Measurements from ENCODE around the gene KCNT1. TPM values are rescaled to one million over a fixed set of nuclear protein-coding genes. Genes with fewer than 3 reads are reported as not detected.

The KCNT1 gene
- total RNA-seq, 2 donors from 2014 or later, result under 0.01 TPM

DNA sequence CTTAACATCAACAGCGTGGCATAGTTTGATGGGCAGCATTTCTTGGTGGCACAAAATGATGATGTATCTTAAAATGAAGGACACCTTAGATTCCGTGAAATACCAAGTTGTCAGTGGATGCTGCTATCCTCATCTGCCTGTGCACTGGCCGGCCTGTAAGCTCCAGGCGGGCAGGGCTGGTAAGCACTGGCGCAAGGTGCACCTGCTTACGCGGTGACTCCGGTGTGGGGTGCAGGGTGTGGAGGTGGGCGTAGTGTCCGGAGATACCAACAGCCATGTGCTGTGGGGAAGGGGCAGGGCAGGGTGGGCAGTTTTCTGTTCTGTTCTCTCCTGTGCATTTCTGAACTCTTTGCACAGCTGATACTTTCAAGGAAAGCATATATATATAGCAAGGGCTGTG is 101.5 kb downstream of the KCNT1 start:
- WGBS, 2 donors, result 90 to 95% methylated on average over 10 of the region's 10 CpGs
- ATAC-seq, result no peak
- intact Hi-C loops (cut with DNase I), result no loop called here
- no peak overlapping the region for H3K4me3 ChIP-seq
- H3K27ac ChIP-seq, result no peak overlapping the region
- no peak for DNase-seq
- no peaks in the 10 kb centered on the region for H3K36me3 ChIP-seq (replicated peaks in 1 of 2; ENCODE audit: insufficient read depth in 1 of 2, low read depth in 2 of 2)
- no peaks in the 10 kb centered on the region for H3K4me1 ChIP-seq
- no peaks in the 10 kb centered on the region for H3K27me3 ChIP-seq
- TF ChIP-seq POLR2A (IDR thresholded peaks at IDR 0.05), result no peak
- TF ChIP-seq, protein P1, sequence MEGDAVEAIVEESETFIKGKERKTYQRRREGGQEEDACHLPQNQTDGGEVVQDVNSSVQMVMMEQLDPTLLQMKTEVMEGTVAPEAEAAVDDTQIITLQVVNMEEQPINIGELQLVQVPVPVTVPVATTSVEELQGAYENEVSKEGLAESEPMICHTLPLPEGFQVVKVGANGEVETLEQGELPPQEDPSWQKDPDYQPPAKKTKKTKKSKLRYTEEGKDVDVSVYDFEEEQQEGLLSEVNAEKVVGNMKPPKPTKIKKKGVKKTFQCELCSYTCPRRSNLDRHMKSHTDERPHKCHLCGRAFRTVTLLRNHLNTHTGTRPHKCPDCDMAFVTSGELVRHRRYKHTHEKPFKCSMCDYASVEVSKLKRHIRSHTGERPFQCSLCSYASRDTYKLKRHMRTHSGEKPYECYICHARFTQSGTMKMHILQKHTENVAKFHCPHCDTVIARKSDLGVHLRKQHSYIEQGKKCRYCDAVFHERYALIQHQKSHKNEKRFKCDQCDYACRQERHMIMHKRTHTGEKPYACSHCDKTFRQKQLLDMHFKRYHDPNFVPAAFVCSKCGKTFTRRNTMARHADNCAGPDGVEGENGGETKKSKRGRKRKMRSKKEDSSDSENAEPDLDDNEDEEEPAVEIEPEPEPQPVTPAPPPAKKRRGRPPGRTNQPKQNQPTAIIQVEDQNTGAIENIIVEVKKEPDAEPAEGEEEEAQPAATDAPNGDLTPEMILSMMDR (IDR thresholded peaks at IDR 0.05), result no peak
- no peaks in the 10 kb centered on the region for H3K9me3 ChIP-seq

DNA sequence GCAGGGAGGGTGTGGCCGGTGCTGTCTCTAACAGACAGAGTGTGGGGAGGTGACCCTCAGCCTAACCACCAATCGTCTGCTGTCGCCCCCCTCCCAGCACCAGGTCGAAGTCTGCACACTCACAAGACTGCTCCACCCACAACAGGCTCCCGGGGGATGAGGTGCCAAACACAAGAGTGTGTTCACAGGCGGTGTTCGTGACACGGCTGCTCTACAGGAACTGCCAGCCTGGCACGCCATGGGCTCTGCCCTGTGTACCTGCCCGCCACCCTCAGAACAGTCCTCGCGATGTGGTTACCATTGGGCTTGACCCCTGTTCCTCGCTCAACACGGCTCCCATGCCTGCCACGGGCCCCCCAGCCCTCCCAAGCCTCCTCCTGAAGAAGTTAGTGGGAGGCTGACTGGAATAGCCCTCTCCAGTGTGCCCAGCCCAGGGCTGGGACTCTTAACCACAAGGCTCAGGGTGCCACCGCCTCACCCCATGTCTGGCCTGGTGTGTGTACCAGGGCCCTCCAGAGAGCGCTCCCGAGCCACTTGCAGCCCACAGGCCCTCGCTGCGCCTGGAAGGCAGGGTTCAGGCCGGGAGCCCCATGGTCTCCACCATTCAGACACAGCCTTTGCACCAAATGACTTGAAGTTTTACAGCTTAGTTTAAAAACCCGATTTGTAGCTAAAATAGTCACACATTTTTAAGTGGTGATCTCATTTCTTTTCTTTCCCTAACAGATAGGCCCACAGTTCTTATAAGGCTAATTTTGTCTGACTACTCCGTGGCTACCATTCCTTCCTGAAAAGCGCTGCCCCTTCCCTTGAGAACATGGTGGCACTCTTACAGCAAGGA is 102.8 kb downstream of the KCNT1 start:
- no peaks in the 10 kb centered on the region for H3K4me1 ChIP-seq
- no peaks in the 10 kb centered on the region for H3K36me3 ChIP-seq (replicated peaks in 1 of 2; ENCODE audit: insufficient read depth in 1 of 2, low read depth in 2 of 2)
- intact Hi-C loops (cut with DNase I), result no loop called here
- 85% methylated on average over 7 to 24 of the region's 24 CpGs for WGBS, 2 donors
- no peaks in the 10 kb centered on the region for H3K9me3 ChIP-seq
- no peak overlapping the region for H3K4me3 ChIP-seq
- DNase-seq, result no peak
- H3K27me3 ChIP-seq, result no peaks in the 10 kb centered on the region
- no peak for TF ChIP-seq POLR2A (IDR thresholded peaks at IDR 0.05)
- TF ChIP-seq, protein P1 (IDR thresholded peaks at IDR 0.05), result no peak
- ATAC-seq, result no peak
- H3K27ac ChIP-seq, result no peak overlapping the region

DNA sequence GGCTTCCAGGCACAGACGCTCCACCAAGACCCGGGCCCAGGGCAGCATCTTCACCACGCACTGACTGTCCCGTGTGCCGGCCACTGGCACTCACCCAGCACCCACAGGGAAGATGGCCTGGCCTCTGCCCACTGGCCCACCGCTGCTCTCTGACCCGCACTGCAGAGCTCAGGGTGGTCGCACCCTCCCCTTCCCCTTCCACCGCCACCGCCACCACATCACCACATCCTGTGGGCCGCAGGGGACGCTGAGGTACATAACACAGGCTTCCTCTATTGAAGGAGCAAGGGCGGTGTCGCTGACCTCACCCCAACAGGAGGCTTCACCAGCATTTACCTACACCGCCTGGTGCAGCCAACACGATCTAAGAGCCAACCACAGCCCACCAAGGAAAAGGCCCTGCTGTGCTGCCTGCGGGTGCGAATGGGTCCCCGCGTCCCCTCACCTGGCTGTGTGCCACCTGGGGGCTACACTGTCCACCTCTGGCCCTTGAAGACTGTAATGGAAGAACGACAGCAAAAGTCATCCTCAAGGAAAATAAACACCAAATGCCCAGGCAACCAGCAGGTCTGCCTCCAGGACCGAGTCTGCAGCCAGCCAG is 103.5 kb downstream of the KCNT1 start:
- Histone ChIP-seq H3K27ac (no peak overlapping the region), H3K27me3 (no peaks in the 10 kb centered on the region), H3K9me3 (no peaks in the 10 kb centered on the region), H3K4me3 (no peak overlapping the region), H3K36me3 (replicated peaks in 1 of 2; ENCODE audit: insufficient read depth in 1 of 2, low read depth in 2 of 2) (peaks cover 0 to 2% of the 10 kb centered on the region in 2 donors), H3K4me1 (no peaks in the 10 kb centered on the region)
- intact Hi-C loops (cut with DNase I), result no loop called here
- WGBS, 2 donors, result 87 to 88% methylated on average over 19 to 22 of the region's 22 CpGs
- DNase-seq, result no peak
- TF ChIP-seq, protein P1 (IDR thresholded peaks at IDR 0.05), result no peak
- TF ChIP-seq POLR2A (IDR thresholded peaks at IDR 0.05), result no peak
- ATAC-seq, result no peak

DNA sequence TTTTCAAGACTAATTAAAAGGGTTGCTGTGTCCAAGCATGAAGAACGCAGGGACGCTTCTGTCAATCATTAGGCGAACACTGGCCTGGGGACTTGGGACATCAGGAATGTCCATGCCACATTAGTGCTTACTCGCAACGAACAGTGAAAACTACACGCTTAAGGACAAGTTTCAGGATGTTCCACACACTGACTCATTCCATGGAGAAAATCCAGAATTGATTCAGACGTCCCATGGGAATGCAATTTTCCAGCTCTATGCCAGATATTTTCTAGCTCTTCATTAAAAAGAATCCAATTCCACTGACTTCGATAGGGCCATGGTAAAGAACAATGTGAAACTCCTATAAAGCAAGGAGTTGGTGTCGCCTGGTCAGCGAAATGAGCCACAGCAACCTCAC is 107.2 kb downstream of the KCNT1 start:
- WGBS, 2 donors, result 87 to 89% methylated on average over 10 of the region's 10 CpGs
- no peaks in the 10 kb centered on the region for H3K4me1 ChIP-seq
- H3K36me3 ChIP-seq (replicated peaks in 1 of 2; ENCODE audit: insufficient read depth in 1 of 2, low read depth in 2 of 2), result peaks cover 0 to 11% of the 10 kb centered on the region in 2 donors
- H3K27me3 ChIP-seq, result no peaks in the 10 kb centered on the region
- DNase-seq (no peak), ATAC-seq (no peak)
- no peaks in the 10 kb centered on the region for H3K9me3 ChIP-seq
- no peak overlapping the region for H3K4me3 ChIP-seq
- no peak for TF ChIP-seq POLR2A (IDR thresholded peaks at IDR 0.05)
- TF ChIP-seq, protein P1 (IDR thresholded peaks at IDR 0.05), result no peak
- H3K27ac ChIP-seq, result no peak overlapping the region
- intact Hi-C loops (cut with DNase I), result no loop called here
